CD14-positive monocyte (primary cell): Measurements from ENCODE around the gene SLC44A4. TPM values are rescaled to one million over a fixed set of nuclear protein-coding genes. Genes with fewer than 3 reads are reported as not detected.

ENCODE experiments used
- DNase-seq, 3 donors: peaks; one replicate each; pipeline ENCODE4 v3.0.0-alpha.2; 2011 to 2022
- H2AFZ ChIP-seq: 2 replicates; pipeline ENCODE4 v1.6.0; 2012; ENCODE audit warnings: mild to moderate bottlenecking, low read depth, low read length, inconsistent platforms; ENCODE audit not compliant: insufficient read depth, poor library complexity, severe bottlenecking
- H3K27ac ChIP-seq, 2 donors: 1 replicate in 1 of 2; 2 replicates in 1 of 2; pipeline ENCODE4 v1.5.1; 2012 to 2013; ENCODE audit warnings: low read length in 2 of 2, control low read depth in 1 of 2, inconsistent platforms in 1 of 2, low read depth in 1 of 2, mild to moderate bottlenecking in 1 of 2
- H3K27me3 ChIP-seq, 2 donors: one replicate each; pipeline versions ENCODE4 v1.6.0 to v1.6.1; 2011 to 2013; ENCODE audit warnings: low read length in 2 of 2; ENCODE audit not compliant: control insufficient read depth in 2 of 2, insufficient read depth in 2 of 2
- H3K36me3 ChIP-seq, 2 donors: replicated peaks in 1 of 2; 1 replicate in 1 of 2; 2 replicates in 1 of 2; pipeline versions ENCODE4 v1.5.1 to v1.6.1; 2012 to 2013; ENCODE audit warnings: low read length in 2 of 2, control low read depth in 1 of 2, inconsistent platforms in 1 of 2, mild to moderate bottlenecking in 1 of 2; ENCODE audit not compliant: insufficient read depth in 2 of 2, control insufficient read depth in 1 of 2
- H3K4me1 ChIP-seq, 2 donors: 1 replicate in 1 of 2; 2 replicates in 1 of 2; pipeline versions ENCODE4 v1.5.1 to v1.6.1; 2012 to 2013; ENCODE audit warnings: low read length in 2 of 2, control low read depth in 1 of 2, inconsistent platforms in 1 of 2, mild to moderate bottlenecking in 1 of 2, moderate library complexity in 1 of 2; ENCODE audit not compliant: insufficient read depth in 2 of 2, control insufficient read depth in 1 of 2
- H3K4me2 ChIP-seq: replicated peaks from 2 replicates; pipeline ENCODE3; 2012; ENCODE audit warnings: low read length, moderate library complexity, mild to moderate bottlenecking; ENCODE audit not compliant: poor library complexity, severe bottlenecking; ENCODE audit errors: extremely low read depth
- H3K4me3 ChIP-seq, 3 experiments: fragments of 200-600 bp in 1 of 3; sonication (generic) in 1 of 3; replicated peaks in 1 of 3; 1 replicate in 2 of 3; 2 replicates in 1 of 3; pipeline ENCODE4 v1.5.1; 2011 to 2013; ENCODE audit warnings: low read length in 3 of 3, mild to moderate bottlenecking in 3 of 3, control low read depth in 2 of 3, low read depth in 2 of 3, inconsistent platforms in 1 of 3, moderate library complexity in 1 of 3
- H3K79me2 ChIP-seq: 2 replicates; pipeline ENCODE4 v1.6.0; 2012; ENCODE audit warnings: mild to moderate bottlenecking, control low read depth, inconsistent platforms, low read length, moderate library complexity; ENCODE audit not compliant: insufficient read depth
- H3K9ac ChIP-seq: 2 replicates; pipeline ENCODE4 v1.6.0; 2017; ENCODE audit warnings: low read length, mild to moderate bottlenecking; ENCODE audit not compliant: insufficient read depth, poor library complexity, severe bottlenecking
- H3K9me3 ChIP-seq, 2 donors: replicated peaks in 1 of 2; 1 replicate in 1 of 2; 2 replicates in 1 of 2; pipeline versions ENCODE4 v1.5.1 to v1.6.1; 2012 to 2013; ENCODE audit warnings: low read length in 2 of 2, control low read depth in 1 of 2; ENCODE audit not compliant: control insufficient read depth in 1 of 2, insufficient read depth in 1 of 2
- H4K20me1 ChIP-seq: 2 replicates; pipeline ENCODE4 v1.6.0; 2012; ENCODE audit warnings: mild to moderate bottlenecking, low read length, control low read depth, moderate library complexity; ENCODE audit not compliant: insufficient read depth
- H3K27ac Mint-ChIP-seq, 7 donors: one replicate each; pipeline ENCODE4 v1.8.0; 2020; ENCODE audit warnings: mild to moderate bottlenecking in 7 of 7, mixed read lengths in 7 of 7, moderate library complexity in 6 of 7, inconsistent platforms in 2 of 7
- H3K27me3 Mint-ChIP-seq, 3 donors: one replicate each; pipeline ENCODE4 v1.8.0; 2021 to 2022; ENCODE audit warnings: low read depth in 3 of 3, mild to moderate bottlenecking in 3 of 3, mixed read lengths in 3 of 3, moderate library complexity in 3 of 3, inconsistent platforms in 1 of 3
- H3K36me3 Mint-ChIP-seq, 2 donors: one replicate each; pipeline ENCODE4 v1.8.0; 2020; ENCODE audit warnings: mixed read lengths in 2 of 2, inconsistent platforms in 1 of 2, mild to moderate bottlenecking in 1 of 2
- H3K4me1 Mint-ChIP-seq: one replicate; pipeline ENCODE4 v1.8.0; 2020; ENCODE audit warnings: mild to moderate bottlenecking, mixed read lengths
- H3K4me3 Mint-ChIP-seq, 2 donors: one replicate each; pipeline ENCODE4 v1.8.0; 2020; ENCODE audit warnings: mild to moderate bottlenecking in 2 of 2, mixed read lengths in 2 of 2, moderate library complexity in 1 of 2
- H3K9me3 Mint-ChIP-seq, 7 donors: one replicate each; pipeline ENCODE4 v1.8.0; 2020 to 2022; ENCODE audit warnings: mixed read lengths in 7 of 7, mild to moderate bottlenecking in 6 of 7, moderate library complexity in 6 of 7, inconsistent platforms in 2 of 7
- WGBS: methylation state at CpG from one replicate; pipeline ENCODE4 v1.1.5; 2013; ENCODE audit warnings: missing lambda C conversion rate; ENCODE audit not compliant: insufficient coverage; 5-methylcytosine and 5-hydroxymethylcytosine counted together
- intact Hi-C, 2 donors: fragments of 100-400 bp; cut with micrococcal nuclease; formaldehyde crosslinking; loops; one replicate each; pipeline versions ENCODE4 v1.15.0 to v1.15.1; 2023
- polyA plus RNA-seq, 3 donors: library from polyadenylated mRNA; depleted of rRNA in 1 of 3; unstranded in 2 of 3; stranded (reverse) in 1 of 3; fragments of 300-500 nt in 2 of 3; fragments of >200 nt in 1 of 3; fragmentation: Illumina TruSeq in 2 of 3; gene quantifications; 1 replicate in 2 of 3; 2 replicates in 1 of 3; pipeline ENCODE4 v1.2.3, GENCODE V29; 2012 to 2021
- TF ChIP-seq, protein P1 (sequence below): fragments of 200-600 bp; IDR thresholded peaks from one replicate; pipeline ENCODE4 v1.8.0; 2022; ENCODE audit warnings: antibody characterized with exemption, mild to moderate bottlenecking

The SLC44A4 gene
- polyA plus RNA-seq, 3 donors, result 0.09 TPM; not detected in 2

DNA sequence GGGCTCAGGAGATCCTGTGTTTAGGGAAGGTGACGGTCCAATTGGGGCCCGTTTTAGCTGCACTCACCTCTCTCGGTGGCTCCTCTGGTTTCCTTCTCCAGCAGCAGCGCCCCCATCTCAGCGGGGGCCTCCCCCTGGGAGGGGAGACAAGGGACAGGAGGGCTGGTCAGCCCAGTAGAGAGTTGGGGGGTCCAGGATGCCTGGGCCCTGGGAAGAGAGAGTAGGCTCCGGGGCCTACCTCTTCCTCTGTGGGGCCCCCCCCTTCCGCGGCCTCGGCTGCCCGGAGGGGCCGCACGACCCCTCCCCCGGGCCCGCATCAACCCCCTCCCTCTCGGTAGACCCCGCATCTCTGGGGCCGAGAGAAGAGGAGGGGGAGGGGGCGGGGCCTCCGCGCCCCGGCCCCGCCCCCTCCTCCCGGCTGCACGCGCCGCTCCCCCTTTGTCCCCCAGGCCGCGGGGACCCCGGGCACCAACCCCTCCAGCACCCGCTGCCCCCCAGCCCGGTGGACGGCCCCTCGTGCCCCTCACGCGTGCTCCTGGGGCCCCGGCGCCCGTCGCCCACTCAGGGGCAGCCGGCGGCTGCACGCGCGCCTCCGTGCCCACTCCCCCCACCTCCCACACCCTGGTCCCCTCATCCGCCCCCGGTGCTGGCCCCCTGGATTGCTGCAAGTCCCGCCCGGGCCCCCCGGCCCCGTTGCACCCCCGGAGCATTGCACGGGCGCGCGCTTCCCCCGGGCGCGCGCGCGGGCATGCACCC, 18.2 kb upstream of the SLC44A4 start:
- peak overlapping the region; percentile 73 for H3K9ac ChIP-seq

DNA sequence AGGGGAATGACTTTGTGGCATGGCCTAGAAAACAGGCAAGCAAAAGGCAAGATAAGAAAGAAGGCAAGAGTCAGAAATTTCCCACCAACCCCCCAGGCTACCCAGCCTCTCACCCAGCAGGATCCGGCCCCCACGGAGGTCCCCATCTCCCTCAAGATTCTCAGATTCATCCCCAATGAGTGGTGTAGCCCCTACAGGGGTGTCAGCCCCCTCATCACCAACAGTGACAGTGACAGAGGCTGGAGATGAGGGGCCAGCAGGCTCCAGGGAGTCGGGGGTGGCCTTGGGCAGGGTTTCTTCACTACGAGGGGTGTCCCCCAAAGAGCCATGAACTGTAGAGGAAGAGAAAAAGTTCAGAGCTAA, 17.7 kb upstream of the SLC44A4 start:
- Histone ChIP-seq H3K27me3 (no peaks in the 10 kb centered on the region), H3K79me2 (peaks cover 17% of the 10 kb centered on the region), H3K9me3 (no peaks in the 10 kb centered on the region), H2AFZ (peak overlapping the region; percentile 96), H3K4me2 (peak overlapping the region; percentile 82), H4K20me1 (no peaks in the 10 kb centered on the region), H3K4me3 (peak overlapping the region in 2 of 3 experiments; percentile 73 to 97), H3K9ac (peak overlapping the region; percentile 73), H3K36me3 (peaks cover 22 to 35% of the 10 kb centered on the region in 2 donors), H3K4me1 (peaks cover 33 to 48% of the 10 kb centered on the region in 2 donors), H3K27ac (peak overlapping the region; percentile 2 to 61)
- Mint-ChIP-seq H3K4me3 (peak overlapping the region; percentile 72), H3K36me3 (peaks cover 19 to 33% of the 10 kb centered on the region in 2 donors), H3K9me3 (no peaks in the 10 kb centered on the region), H3K27ac (peak overlapping the region in 6 of 7 donors; percentile 13 to 85 (median 60)), H3K27me3 (no peaks in the 10 kb centered on the region), H3K4me1 (peaks cover 35% of the 10 kb centered on the region)
- WGBS, result 56% methylated on average over 4 of the region's 4 CpGs
- intact Hi-C loops, result loop anchor here (5.0 kb wide), 3 partner anchors 34 to 61 kb away; partner anchors contain the start of genes NELFE (in 1 of the 2), NEU1 (in 1 of the 2) and SKIC2 (in 1 of the 2)
- DNase-seq, result no peak
- TF ChIP-seq, protein P1, sequence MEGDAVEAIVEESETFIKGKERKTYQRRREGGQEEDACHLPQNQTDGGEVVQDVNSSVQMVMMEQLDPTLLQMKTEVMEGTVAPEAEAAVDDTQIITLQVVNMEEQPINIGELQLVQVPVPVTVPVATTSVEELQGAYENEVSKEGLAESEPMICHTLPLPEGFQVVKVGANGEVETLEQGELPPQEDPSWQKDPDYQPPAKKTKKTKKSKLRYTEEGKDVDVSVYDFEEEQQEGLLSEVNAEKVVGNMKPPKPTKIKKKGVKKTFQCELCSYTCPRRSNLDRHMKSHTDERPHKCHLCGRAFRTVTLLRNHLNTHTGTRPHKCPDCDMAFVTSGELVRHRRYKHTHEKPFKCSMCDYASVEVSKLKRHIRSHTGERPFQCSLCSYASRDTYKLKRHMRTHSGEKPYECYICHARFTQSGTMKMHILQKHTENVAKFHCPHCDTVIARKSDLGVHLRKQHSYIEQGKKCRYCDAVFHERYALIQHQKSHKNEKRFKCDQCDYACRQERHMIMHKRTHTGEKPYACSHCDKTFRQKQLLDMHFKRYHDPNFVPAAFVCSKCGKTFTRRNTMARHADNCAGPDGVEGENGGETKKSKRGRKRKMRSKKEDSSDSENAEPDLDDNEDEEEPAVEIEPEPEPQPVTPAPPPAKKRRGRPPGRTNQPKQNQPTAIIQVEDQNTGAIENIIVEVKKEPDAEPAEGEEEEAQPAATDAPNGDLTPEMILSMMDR, result no peak

More for the DNA sequence above, 18.2 kb upstream of the SLC44A4 start:
- 1% methylated on average over 21 of the region's 62 CpGs for WGBS
- H3K79me2 ChIP-seq, result peaks cover 17% of the 10 kb centered on the region
- H3K4me3 ChIP-seq, result peak overlapping the region; percentile 73 to 97 (median 73)
- H3K9me3 ChIP-seq, result no peaks in the 10 kb centered on the region
- peaks cover 35% of the 10 kb centered on the region for H3K4me1 Mint-ChIP-seq
- H3K4me3 Mint-ChIP-seq, result peak overlapping the region; percentile 72
- TF ChIP-seq, protein P1, result no peak
- peak overlapping the region; percentile 2 to 61 for H3K27ac ChIP-seq
- peak overlapping the region; percentile 82 for H3K4me2 ChIP-seq
- peak overlapping the region in 4 of 7 donors; percentile 13 to 85 (median 67) for H3K27ac Mint-ChIP-seq
- DNase-seq, result no peak
- H3K4me1 ChIP-seq, result peaks cover 34 to 50% of the 10 kb centered on the region in 2 donors
- H2AFZ ChIP-seq, result peak overlapping the region; percentile 96
- peaks cover 18 to 28% of the 10 kb centered on the region in 2 donors for H3K36me3 Mint-ChIP-seq
- intact Hi-C loops, result loop anchor here (5.0 kb wide), 3 partner anchors 35 to 60 kb away; partner anchors contain the start of genes NELFE (in 1 of the 2), NEU1 (in 1 of the 2) and SKIC2 (in 1 of the 2)
- H3K27me3 Mint-ChIP-seq, result no peaks in the 10 kb centered on the region
- no peaks in the 10 kb centered on the region for H4K20me1 ChIP-seq
- H3K9me3 Mint-ChIP-seq, result no peaks in the 10 kb centered on the region
- H3K27me3 ChIP-seq, result no peaks in the 10 kb centered on the region
- peaks cover 18 to 30% of the 10 kb centered on the region in 2 donors for H3K36me3 ChIP-seq
